GM18526 (cell line): ENCODE results near the gene ACTR3.

ENCODE experiments used
- POLR2A ChIP-seq: IDR thresholded peaks from 3 replicates; pipeline ENCODE4 v1.6.1; 2011; ENCODE audit not compliant: insufficient read length; ENCODE audit errors: extremely low read depth

Gene ACTR3

DNA sequence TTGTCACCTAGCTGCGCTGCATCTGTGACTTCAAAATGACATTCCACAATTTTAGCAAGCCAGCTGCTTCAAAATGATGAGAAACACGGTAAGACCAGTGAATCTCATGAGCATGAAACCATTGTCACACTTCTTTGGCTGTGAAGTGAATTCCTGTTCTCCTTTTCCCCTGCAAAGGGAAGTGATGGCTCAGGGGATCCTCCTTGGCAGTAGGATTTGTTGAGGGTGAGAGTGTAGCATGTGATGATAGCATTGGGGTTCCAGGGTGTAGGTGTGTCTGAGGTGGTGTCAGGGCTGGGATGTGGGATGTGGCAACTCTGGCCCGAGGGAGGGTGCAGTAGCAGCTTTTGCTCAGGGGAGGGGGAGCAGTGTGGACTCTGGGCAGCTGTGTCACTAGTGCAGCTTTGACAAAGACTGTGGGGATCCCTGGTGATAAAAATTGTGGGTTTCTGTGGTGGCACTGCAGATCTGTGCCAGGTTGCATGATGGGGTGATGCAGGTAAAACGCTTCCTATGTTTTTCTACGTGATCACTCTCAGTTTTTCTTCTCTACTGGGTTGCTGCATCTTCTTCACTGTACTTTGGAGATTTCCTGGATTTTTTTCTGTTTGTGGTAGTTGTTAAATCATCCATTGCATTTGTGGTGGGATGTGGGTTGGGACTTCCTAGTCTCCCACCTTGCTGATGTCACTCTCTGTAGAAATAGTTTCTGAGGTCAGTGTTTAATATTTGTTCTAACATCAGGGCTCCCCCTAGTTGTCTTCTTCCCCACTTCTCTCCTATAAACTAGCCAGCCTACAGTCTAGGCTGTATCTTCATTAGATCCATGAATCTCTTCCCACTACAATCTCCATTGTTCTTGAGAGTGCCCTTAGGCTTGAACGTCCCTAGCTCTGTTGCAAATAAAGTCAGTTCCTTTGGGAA is 107.0 kb downstream of the ACTR3 start:
- TF ChIP-seq POLR2A, result no peak

GRCh38 chr2:114001152-114001551 is 111.3 kb downstream of the ACTR3 start:
- no peak for TF ChIP-seq POLR2A

GRCh38 chr2:114001937-114002336 is 112.0 kb downstream of the ACTR3 start:
- no peak for TF ChIP-seq POLR2A

GRCh38 chr2:114005110-114005783 is 115.4 kb downstream of the ACTR3 start:
- TF ChIP-seq POLR2A, result no peak

DNA sequence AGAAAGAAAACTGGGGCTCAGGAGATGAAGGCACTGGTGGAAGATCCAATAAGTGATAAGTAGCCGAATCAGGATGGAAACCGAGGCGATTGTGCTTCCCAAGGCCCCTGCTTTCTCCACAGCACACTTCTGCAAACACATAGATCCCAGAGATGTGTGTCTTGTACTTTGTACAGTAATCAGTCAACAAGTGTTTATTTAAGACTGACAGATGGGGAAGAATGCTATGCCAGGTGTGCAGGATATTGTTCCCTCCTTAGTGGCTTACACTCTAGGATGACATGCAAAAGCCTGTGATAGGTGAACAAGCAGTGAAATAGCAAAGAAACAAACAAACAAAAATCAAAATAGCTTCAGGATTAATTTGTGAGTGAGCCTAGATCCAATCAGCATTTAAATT is 116.6 kb downstream of the ACTR3 start:
- no peak for TF ChIP-seq POLR2A

DNA sequence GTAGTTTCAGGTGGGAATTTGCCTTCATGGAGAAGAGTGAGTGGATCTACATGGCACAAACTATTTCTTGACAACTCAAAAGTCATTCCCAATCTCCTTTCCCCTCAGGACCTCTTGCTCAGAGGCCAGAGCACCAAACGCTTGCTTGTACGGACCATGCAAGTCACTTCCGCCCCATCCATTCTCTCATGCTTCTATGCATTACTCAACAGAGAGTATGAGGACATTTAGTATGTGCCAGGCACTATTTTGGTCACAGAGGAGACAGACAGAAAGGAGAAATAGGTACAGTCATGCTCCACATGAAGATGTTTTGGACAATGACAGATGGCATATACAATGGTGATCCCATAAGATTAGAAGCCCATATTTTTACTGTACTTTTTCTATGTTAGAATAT is 117.5 kb downstream of the ACTR3 start:
- TF ChIP-seq POLR2A, result no peak

DNA sequence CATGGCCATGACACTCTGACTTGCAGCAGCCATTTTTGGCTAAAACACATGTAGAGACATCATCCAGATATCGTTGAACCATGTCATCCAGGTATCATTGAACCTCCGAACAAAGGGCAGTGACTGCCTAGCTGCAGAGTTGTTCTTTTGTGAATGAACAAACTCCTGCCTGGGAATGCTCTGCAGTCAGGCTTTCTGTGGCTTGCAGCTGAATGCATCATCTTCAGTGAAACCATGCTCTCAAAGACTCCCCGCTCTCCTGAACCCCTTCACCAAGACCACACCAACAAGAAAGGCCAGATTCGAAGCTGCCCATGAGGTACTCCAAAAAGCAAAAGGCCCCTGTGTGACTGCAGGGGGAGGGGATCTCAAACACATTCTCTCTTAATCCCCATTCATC is 118.8 kb downstream of the ACTR3 start:
- TF ChIP-seq POLR2A, result no peak

DNA sequence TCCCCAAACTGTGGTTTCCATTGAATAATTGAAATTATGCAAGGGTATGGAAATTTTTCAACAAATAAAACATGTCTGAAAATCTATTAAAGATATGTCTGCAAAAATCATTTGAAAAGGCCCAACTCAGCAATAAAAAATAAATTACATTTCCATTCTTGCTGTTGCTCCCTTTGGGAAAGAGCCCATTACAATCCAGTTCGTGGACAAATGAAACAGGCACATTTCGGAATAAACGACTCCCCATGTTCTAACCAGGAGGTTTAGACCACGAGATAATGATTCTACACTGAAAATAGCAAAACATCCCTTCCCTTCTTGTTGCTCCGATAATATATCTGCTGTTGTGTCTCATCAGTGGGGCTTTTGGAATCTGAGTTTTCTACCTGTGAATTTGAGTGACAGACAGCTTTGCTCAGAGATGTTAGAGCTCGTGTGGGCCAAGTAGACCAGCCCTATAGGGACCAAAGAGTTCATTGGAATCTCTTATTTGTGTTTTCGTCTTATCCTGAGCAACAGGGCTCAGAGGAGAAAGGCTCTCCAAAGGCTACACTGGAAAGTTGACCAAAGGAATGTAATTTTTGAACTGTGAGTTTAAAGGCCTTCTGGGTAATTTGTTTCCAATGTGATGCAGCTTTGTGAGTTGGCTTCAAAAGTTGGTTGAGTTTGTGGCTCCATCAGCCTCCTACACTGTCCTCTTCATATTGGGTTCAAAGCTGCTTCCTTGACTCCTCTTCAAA is 119.5 kb downstream of the ACTR3 start:
- TF ChIP-seq POLR2A, result no peak

DNA sequence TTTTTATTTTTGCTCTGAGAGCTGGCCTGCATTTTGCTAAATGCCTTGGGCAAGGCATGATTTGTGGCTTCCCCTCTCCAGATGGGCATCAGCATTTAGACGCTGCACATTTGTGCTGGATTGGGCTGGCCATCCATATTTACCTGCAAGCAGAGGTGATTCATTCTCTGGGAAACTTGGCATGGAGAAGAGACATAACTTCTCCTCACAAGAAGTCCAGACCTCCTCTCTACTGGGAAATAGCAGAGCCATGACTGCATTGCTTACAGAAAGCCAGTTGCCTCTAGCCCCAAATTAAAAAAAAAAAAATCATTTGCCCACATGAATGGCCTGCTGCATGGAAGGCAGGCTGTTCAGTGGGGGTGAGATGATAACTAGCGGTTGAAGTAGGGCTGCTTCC is 120.1 kb downstream of the ACTR3 start:
- no peak for TF ChIP-seq POLR2A

- TF ChIP-seq POLR2A, result no peak
These were observed 121.8 kb downstream of the ACTR3 start for GRCh38 chr2:114011713-114012112.
